ENCODE data around the gene XCL2. TPM values are rescaled to one million over a fixed set of nuclear protein-coding genes. Genes with fewer than 3 reads are reported as not detected.

The XCL2 gene
- total and polyA plus RNA-seq, 2 of the 8 experiments (the other 6 are each of a cell fraction or from before 2014, with no cell fraction given) = not detected

DNA sequence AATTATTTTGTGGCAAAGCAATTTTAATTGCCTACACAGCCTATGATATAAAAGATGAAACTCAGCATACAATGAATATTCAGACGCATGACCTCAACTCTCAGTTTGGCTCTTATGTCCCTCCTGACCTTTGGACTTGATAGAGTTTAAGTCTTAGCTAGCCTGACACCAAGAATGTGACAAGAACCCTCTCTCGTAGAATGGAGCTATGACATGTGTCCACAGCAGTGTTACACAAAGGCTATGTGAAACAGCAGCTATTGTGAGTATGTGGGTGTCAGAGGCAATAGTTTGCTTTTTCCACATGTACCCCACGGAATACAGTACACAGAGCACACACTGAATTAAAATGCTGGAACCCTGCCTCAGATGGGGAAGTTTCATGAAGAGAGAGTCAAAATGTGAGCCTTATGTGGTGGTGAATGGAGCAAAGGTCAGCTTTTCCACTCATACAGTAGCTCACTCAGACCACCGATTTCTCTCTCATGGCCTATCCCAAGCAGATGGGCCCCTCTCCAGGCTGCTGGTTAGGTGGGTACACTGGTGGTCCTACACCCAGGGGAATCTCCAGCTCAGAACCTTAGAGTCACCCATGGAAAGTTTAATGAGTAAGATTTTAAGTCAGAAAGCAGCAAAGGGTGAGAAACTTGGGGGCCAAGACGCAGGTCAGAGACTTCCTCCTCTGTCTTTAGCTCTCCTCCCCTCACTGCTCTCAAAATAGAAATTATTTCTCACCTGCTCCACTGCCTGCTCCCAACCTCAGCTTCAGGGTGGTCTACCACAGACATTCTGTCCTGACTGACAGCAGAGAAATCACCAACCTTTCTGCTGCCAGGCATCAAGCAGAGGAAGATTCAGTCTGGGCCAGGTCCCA, 10.1 kb upstream of the XCL2 start:
- H2BK15ac ChIP-seq (ENCODE audit: low read length) = no peak overlapping the region
- H3K23ac ChIP-seq (ENCODE audit: insufficient read length) = no peak overlapping the region
- no peaks in the 10 kb centered on the region for H3K23me2 ChIP-seq (ENCODE audit: low read depth, low read length)
- H3K9me3 ChIP-seq (ENCODE audit: insufficient read depth in 2 of 2, low read depth in 1 of 2, low read length in 1 of 2) = no peaks in the 10 kb centered on the region
- H4K5ac ChIP-seq (ENCODE audit: insufficient read length, low read depth, low read length) = no peak overlapping the region
- 86% methylated on average over 5 of the region's 5 CpGs; no CpG with 5 or more reads in 1 of the 2 experiments for WGBS, 2 experiments (ENCODE audit: extremely low coverage in 1 of 2, insufficient coverage in 1 of 2, insufficient read length in 1 of 2, insufficient replicate concordance in 2 of 2, low coverage in 1 of 2, low lambda C conversion rate in 2 of 2, missing lambda C conversion rate in 1 of 2)
- H2AK5ac ChIP-seq (ENCODE audit: low read depth, low read length) = no peak overlapping the region
- no peaks in the 10 kb centered on the region; a peak in 1 of 7 replicates for H3K4me1 ChIP-seq (replicated peaks in 1 of 4; ENCODE audit: control insufficient read depth in 3 of 4, insufficient read depth in 4 of 4, low read length in 3 of 4)
- no peak overlapping the region for H3K56ac ChIP-seq (replicated peaks; ENCODE audit: insufficient read length, low read depth, low read length)
- H4K8ac ChIP-seq (ENCODE audit: extremely low read depth, insufficient read depth, low read length) = no peak overlapping the region
- H2BK5ac ChIP-seq (ENCODE audit: low read depth, low read length) = no peak overlapping the region
- H2BK12ac ChIP-seq (ENCODE audit: low read depth, low read length) = no peak overlapping the region
- H3K27ac ChIP-seq (ENCODE audit: low read depth, low read length) = 0 out of 2 replicates have a peak overlapping the region, but pooled peaks have one; percentile 3
- H3K4me3 ChIP-seq (ENCODE audit: extremely low read depth in 1 of 4, insufficient read depth in 2 of 4, low read depth in 3 of 4, low read length in 4 of 4) = no peak overlapping the region
- no peak overlapping the region for H2BK120ac ChIP-seq (replicated peaks; ENCODE audit: low read depth, low read length)
- ChIA-PET CTCF (ENCODE audit: partially characterized antibody) (interaction anchor here (0.6 to 2.0 kb wide), 6 partner anchors 9 to 793 kb away, joined by 3 to 7 read pairs (median 6); no protein-coding TSS in a partner anchor), POLR2A (ENCODE audit: partially characterized antibody) (no interaction called here)
- H3K27me3 ChIP-seq (replicated peaks in 1 of 4; ENCODE audit: control insufficient read depth in 3 of 4, extremely low read depth in 1 of 4, insufficient read depth in 3 of 4, low read length in 3 of 4) = no peaks in the 10 kb centered on the region
- H2BK20ac ChIP-seq (ENCODE audit: low read length) = no peak overlapping the region
- DNase-seq (ENCODE audit: low read depth in 1 of 2, low spot score in 2 of 2) (no peak), FAIRE-seq (no peak)
- no peak overlapping the region for H3K18ac ChIP-seq (ENCODE audit: extremely low read depth, low read length)
- H3K79me1 ChIP-seq (ENCODE audit: low read depth, low read length) = no peaks in the 10 kb centered on the region
- H3K79me2 ChIP-seq (ENCODE audit: control insufficient read depth in 1 of 2, insufficient read depth in 2 of 2, low read length in 2 of 2) = no peaks in the 10 kb centered on the region
- no peaks in the 10 kb centered on the region for H4K20me1 ChIP-seq (replicated peaks in 1 of 2; ENCODE audit: control insufficient read depth in 1 of 2, insufficient read depth in 2 of 2, low read length in 2 of 2)
- no peak overlapping the region for H3K14ac ChIP-seq (ENCODE audit: insufficient read length)
- no peak overlapping the region for H3K4ac ChIP-seq (replicated peaks; ENCODE audit: insufficient read length, low read depth, low read length)
- no peak overlapping the region for H3K4me2 ChIP-seq (ENCODE audit: insufficient read depth in 1 of 2, low read depth in 2 of 2, low read length in 2 of 2)
- no peak overlapping the region for H4K91ac ChIP-seq (replicated peaks; ENCODE audit: insufficient read length, low read length)
- no peaks in the 10 kb centered on the region for H3K36me3 ChIP-seq (ENCODE audit: control insufficient read depth in 2 of 4, insufficient read depth in 4 of 4, low read length in 3 of 4)
- no peak overlapping the region for H2AFZ ChIP-seq (ENCODE audit: low read length)
- H3K9ac ChIP-seq (replicated peaks in 1 of 4; ENCODE audit: extremely low read depth in 1 of 4, low read depth in 3 of 4, low read length in 3 of 4) = no peak overlapping the region
- TF ChIP-seq BCL11A (IDR thresholded peaks at IDR 0.05; ENCODE audit: low read depth in 2 of 2, low read length in 2 of 2) (no peak), ASH2L (IDR thresholded peaks at IDR 0.05; ENCODE audit: low read length) (no peak), RAD21 (IDR thresholded peaks at IDR 0.05 in 1 of 2, conservative IDR thresholded peaks at IDR 0.05 in 1 of 2; ENCODE audit: low read depth in 2 of 2, low read length in 2 of 2) (no peak), BRCA1 (IDR thresholded peaks at IDR 0.05; ENCODE audit: low read depth, low read length) (no peak), SAP30 (IDR thresholded peaks at IDR 0.05; ENCODE audit: insufficient read depth, insufficient replicate concordance, low read length) (no peak), JUND (IDR thresholded peaks at IDR 0.05; ENCODE audit: low read length) (no peak)
- TF ChIP-seq, protein P1, sequence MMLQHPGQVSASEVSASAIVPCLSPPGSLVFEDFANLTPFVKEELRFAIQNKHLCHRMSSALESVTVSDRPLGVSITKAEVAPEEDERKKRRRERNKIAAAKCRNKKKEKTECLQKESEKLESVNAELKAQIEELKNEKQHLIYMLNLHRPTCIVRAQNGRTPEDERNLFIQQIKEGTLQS (IDR thresholded peaks at IDR 0.05; ENCODE audit: insufficient read depth, low read depth, low read length) = no peak
